Measurements from ENCODE around the gene OPCML.

The OPCML gene

DNA sequence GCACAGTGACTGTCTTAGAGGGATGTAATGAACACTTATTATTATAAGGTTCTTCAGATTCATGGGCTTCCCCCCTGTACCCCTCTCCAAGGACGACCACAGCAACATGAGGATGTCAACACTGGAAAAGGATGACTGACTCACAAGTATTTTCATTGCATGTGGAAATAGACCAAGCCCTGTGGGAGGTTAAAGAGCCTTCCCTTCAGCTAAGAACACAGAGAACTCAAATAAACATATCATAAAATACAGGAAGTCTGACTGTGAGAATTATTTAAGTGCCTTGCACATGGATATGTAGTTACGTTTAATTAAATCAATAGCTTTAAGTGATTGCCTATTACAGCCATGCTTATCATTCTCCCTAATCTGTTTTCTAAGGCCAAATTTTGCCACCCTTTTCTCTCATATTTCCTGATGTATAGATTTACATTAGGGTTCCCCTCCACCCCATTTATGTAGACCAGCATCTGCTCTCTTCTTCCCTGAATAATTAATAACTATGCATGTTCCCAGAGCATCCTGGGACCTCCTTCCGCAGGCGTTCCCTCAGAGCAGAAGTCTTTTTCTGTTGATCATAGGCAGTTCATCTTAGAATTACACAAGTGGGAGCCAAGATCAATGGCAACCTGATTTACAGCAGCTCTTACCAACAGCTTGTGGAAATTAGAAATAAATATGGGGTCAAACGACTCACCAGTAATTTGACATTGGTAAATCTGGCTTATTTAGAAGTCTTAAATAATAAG, 226.9 kb downstream of the OPCML start:
- in situ Hi-C loops (cut with HindIII; ENCODE audit: low sequenced_read_pairs) = no loop called here

GRCh38 chr11:133303262-133303661, 229.0 kb downstream of the OPCML start:
- in situ Hi-C loops (cut with HindIII; ENCODE audit: low sequenced_read_pairs) = loop anchor here (5.0 kb wide), 1 partner anchor 41 kb away; no protein-coding TSS in a partner anchor

DNA sequence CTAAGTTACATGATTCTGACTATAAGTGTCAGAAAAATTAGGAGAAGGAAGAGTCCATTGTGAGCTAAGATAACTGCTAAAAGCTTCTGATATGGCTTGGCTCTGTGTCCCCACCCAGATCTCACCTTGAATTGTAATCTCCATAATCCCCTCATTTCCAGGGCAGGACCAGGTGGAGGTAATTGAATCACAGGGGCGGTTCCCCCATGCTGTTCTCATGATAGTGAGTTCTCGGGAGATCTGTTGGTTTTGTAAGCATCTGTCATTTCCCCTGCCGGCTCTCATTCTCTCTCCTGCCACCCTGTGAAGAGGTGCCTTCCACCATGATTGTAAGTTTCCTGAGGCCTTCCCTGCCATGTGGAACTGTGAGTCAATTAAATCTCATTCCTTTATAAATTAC, 230.2 kb downstream of the OPCML start:
- in situ Hi-C loops (cut with HindIII; ENCODE audit: low sequenced_read_pairs) = loop anchor here (5.0 kb wide), 1 partner anchor 40 kb away; no protein-coding TSS in a partner anchor

DNA sequence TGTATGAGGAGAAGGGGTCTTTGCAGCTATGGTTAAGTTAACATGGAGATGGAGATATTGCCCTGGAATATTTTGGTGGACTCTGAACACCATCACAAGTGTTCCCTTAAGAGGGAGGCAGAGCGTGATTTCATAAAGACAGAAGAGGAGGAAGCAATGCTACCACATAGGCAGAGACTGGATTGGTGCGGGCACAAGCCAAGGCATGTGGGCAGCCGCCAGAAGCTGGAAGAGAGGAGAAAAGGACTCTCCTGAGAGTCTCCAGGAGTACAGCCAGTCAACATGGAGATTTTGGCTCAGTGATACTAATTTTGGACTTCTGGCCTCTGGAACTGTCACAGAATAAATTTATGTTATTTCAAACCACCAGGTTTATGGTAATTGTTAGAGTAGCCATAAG, 231.6 kb downstream of the OPCML start:
- in situ Hi-C loops (cut with HindIII; ENCODE audit: low sequenced_read_pairs) = loop anchor here (5.0 kb wide), 1 partner anchor 38 kb away; no protein-coding TSS in a partner anchor

GRCh38 chr11:133291780-133292179, 240.5 kb downstream of the OPCML start:
- in situ Hi-C loops (cut with HindIII; ENCODE audit: low sequenced_read_pairs) = no loop called here

GRCh38 chr11:133285359-133285758, 246.9 kb downstream of the OPCML start:
- in situ Hi-C loops (cut with HindIII; ENCODE audit: low sequenced_read_pairs) = no loop called here

GRCh38 chr11:133284156-133284555, 248.1 kb downstream of the OPCML start:
- in situ Hi-C loops (cut with HindIII; ENCODE audit: low sequenced_read_pairs) = no loop called here

GRCh38 chr11:133277886-133278285, 254.4 kb downstream of the OPCML start:
- in situ Hi-C loops (cut with HindIII; ENCODE audit: low sequenced_read_pairs) = no loop called here

DNA sequence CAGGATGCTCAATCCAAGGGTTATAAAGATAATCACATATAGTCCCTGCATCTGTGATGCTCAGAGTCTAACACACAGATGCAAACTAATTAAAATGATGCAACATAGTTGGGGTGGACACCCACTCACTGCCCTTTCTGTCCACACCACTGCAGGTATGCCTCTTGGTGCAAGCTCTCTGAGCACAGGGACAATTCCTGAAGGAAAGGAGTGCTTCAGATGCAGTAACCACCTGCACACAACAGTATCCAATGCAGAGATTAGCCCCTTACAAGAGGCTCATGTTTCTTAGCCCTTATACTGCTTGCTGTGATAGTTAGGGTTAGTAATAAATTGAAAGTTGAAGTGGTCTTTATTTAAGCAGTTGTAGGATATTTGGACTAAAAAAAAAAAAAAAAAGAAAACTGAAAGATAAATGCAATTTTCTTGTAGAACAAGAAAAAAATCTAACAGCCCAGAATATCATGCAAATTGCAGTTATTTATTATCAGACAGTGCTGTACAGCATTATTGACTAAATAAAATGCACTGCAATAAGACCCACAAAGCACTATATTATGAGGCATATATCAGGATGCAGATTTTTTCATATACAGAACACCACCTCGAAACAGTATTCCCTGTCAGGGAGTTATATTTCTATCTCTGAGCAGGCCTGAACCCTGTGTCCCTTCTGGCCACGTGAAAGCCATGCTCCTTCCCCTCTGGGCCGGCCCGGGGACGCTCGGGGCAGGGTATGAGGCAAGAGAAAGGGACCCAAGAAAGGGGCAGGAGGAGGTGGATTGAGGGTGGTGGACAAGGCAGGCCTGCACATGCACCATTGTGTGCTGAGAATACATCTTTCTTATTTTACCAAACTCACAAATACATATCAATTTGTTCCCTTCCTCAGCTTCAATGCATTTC, 260.2 kb downstream of the OPCML start:
- in situ Hi-C loops (cut with HindIII; ENCODE audit: low sequenced_read_pairs) = no loop called here

GRCh38 chr11:133271206-133271605, 261.1 kb downstream of the OPCML start:
- in situ Hi-C loops (cut with HindIII; ENCODE audit: low sequenced_read_pairs) = no loop called here

GRCh38 chr11:133269267-133269666, 263.0 kb downstream of the OPCML start:
- in situ Hi-C loops (cut with HindIII; ENCODE audit: low sequenced_read_pairs) = no loop called here

- in situ Hi-C loops (cut with HindIII; ENCODE audit: low sequenced_read_pairs) = no loop called here
Observed at GRCh38 chr11:133266986-133267385, 265.3 kb downstream of the OPCML start.

DNA sequence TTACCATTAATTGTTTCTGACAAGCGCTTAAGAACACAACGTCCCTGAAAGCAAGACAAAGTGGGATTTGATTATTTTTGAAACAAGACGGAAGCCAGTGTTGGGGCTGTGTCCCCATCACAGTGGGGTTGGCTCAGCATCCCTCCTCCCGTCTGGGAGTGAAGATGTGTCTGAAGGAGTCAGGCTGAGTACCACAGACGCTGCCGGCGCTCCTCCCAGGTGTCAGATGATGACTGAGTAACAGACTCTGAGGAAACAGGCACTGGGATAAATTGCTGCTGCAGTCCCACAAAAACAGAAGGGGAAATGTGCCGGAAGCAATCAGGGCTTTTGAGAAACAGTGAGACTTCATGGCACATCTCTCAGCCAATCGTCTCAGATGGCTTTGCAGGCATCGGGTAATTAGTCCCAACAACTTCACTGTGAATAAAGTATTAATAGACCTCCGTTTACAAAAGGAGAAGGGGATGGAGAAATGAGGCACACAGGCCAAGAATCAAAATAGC, 266.7 kb downstream of the OPCML start:
- in situ Hi-C loops (cut with HindIII; ENCODE audit: low sequenced_read_pairs) = no loop called here

DNA sequence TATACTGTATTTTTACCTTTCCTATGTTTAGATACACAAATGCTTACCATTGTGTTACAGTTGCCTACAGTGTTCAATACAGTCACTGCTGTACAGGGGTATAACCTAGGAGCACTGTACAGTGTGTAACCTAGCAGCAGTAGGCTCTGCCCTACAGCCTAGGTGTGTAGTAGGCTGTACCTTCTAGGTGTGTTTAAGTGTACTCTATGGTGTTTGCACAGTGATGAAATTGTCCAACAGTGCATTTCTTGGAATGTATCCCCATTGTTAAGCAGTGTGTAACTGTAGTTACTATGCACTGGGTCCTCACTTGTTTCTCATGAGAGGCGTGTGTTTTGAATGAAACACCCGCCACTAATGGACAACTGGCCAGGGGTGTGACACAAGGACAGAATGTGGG, 269.0 kb downstream of the OPCML start:
- in situ Hi-C loops (cut with HindIII; ENCODE audit: low sequenced_read_pairs) = loop anchor here (5.0 kb wide), 2 partner anchors 39 to 41 kb away; no protein-coding TSS in a partner anchor

GRCh38 chr11:133258751-133259150, 273.6 kb downstream of the OPCML start:
- in situ Hi-C loops (cut with HindIII; ENCODE audit: low sequenced_read_pairs) = no loop called here

- in situ Hi-C loops (cut with HindIII; ENCODE audit: low sequenced_read_pairs) = no loop called here
Observed at GRCh38 chr11:133254601-133255000, 277.7 kb downstream of the OPCML start.

DNA sequence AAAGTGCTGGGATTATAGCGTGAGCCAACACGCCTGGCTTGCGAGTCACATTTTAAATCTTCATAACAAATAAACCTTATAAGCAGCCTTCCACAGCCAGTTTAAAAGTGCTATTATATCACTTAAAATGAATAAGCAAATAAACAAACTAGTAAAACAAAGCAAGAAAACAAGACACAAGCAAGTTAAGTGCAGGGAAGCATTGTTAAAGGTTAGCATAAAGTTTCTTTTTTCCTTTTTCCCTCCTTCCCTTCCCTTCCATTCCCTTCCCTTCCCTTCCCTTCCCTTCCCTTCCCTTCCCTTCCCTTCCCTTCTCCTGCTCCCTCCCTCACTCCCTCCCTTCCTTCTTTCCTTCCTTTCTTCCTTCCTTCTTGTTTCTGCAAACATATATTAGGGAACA, 278.7 kb downstream of the OPCML start:
- in situ Hi-C loops (cut with HindIII; ENCODE audit: low sequenced_read_pairs) = no loop called here

DNA sequence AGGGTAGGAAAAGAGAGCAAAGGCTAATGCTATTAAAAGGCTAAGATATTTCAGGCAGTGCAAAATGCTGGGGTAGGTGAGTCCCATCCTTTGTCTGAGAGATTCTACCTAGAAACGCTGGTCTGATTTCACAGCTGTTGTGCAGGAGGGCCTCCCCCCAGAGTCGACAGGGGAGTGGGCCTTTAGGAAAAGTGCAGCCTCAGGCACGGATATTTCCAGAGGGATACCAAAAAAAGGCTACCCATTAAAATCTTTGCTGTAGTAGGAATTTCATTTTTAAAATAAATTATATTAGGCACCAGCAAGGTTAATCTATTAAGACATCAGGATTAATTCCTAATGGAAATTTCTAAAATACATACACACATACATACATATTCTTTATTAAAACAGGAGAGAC, 280.5 kb downstream of the OPCML start:
- in situ Hi-C loops (cut with HindIII; ENCODE audit: low sequenced_read_pairs) = no loop called here

GRCh38 chr11:133249530-133249929, 282.8 kb downstream of the OPCML start:
- in situ Hi-C loops (cut with HindIII; ENCODE audit: low sequenced_read_pairs) = no loop called here

DNA sequence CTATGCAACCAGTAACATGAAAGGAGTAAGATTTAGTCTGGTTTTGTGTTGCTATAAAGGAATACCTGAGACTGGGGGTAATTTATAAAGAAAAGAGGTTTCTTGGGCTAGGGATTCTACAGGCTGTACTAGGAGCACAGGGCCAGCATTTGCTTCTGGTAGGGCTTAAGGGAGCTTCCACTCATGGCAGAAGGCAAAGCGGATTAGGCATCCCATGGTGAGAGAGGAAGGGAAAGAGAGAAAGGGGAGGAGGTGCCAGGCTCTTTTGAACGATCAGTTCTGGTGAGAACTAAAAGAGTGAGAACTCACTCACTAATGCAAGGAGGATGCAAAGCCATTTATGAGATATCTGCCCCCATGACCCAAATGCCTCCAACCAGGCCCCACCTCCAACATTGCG, 283.2 kb downstream of the OPCML start:
- in situ Hi-C loops (cut with HindIII; ENCODE audit: low sequenced_read_pairs) = no loop called here

- in situ Hi-C loops (cut with HindIII; ENCODE audit: low sequenced_read_pairs) = no loop called here
Observed at GRCh38 chr11:133243832-133244231, 288.5 kb downstream of the OPCML start.

Measured in endothelial cell of hepatic sinusoid (primary cell).